WTC11 (cell line): ENCODE data around the gene R3HCC1L.

Experiments used
- CTCF ChIP-seq: fragments of 200-600 bp; IDR thresholded peaks from 2 replicates; pipeline ENCODE4 v1.8.0; 2022; ENCODE audit warnings: antibody characterized with exemption
- PRDM15 ChIP-seq: sonication (generic); formaldehyde crosslinking; IDR thresholded peaks from 2 replicates; pipeline ENCODE4 v1.8.0; 2022; ENCODE audit warnings: missing genetic modification reagents
- TEAD4 ChIP-seq: sonication (generic); formaldehyde crosslinking; IDR thresholded peaks from 2 replicates; pipeline ENCODE4 v1.8.0; 2022; ENCODE audit warnings: mild to moderate bottlenecking, missing genetic modification reagents
- ZBTB43 ChIP-seq: sonication (generic); formaldehyde crosslinking; IDR thresholded peaks from 2 replicates; pipeline ENCODE4 v1.8.1; 2023; ENCODE audit warnings: mild to moderate bottlenecking, missing genetic modification reagents

GRCh38 chr10:98264378-98265065, 130.1 kb downstream of the R3HCC1L start:
- TF ChIP-seq CTCF (no peak), PRDM15 (CRISPR knock-in tag) (no peak), ZBTB43 (CRISPR knock-in tag) (no peak), TEAD4 (no peak)
